Measurements from ENCODE around the gene C2orf74.
A peak's percentile ranks its signal among the peaks of the same experiment; 100 is the strongest.

The C2orf74 gene

GRCh38 chr2:61210332-61210981 lies 48.5 kb downstream of the C2orf74 start:
- DNase-seq, result no peak

- peak in 3 of 56 donors; percentile 2 to 38 (median 5) for DNase-seq
Measured at GRCh38 chr2:61214171-61214570, 52.2 kb downstream of the C2orf74 start.
